Colonic mucosa (tissue), 4 donors: ENCODE measurements around the gene HEXD. TPM values are rescaled to one million over a fixed set of nuclear protein-coding genes. Genes with fewer than 3 reads are reported as not detected.
"Not testable (repeated sequence)": the region's sequence is repeated elsewhere in the genome, so short reads cannot be mapped to it uniquely, and the experiment has no call there.

ENCODE experiments used
- DNase-seq: peaks from one replicate; pipeline ENCODE4 v3.0.0-alpha.2; 2020
- H3K27ac ChIP-seq: fragments of 200-600 bp; one replicate; pipeline ENCODE4 v1.8.0; 2021
- H3K27me3 ChIP-seq: fragments of 200-600 bp; one replicate; pipeline ENCODE4 v1.8.0; 2021
- H3K36me3 ChIP-seq: fragments of 200-600 bp; one replicate; pipeline ENCODE4 v1.8.0; 2021
- H3K4me1 ChIP-seq: fragments of 200-600 bp; one replicate; pipeline ENCODE4 v1.8.0; 2021; ENCODE audit warnings: mild to moderate bottlenecking
- H3K4me3 ChIP-seq: fragments of 200-600 bp; one replicate; pipeline ENCODE4 v1.8.0; 2021
- H3K9ac ChIP-seq, 2 donors: one replicate each; pipeline ENCODE4 v1.7.0; 2013; ENCODE audit warnings: control low read depth in 2 of 2, low read depth in 2 of 2, low read length in 2 of 2
- H3K9me3 ChIP-seq: fragments of 200-600 bp; one replicate; pipeline ENCODE4 v1.8.0; 2021
- CTCF ChIP-seq: fragments of 200-600 bp; IDR thresholded peaks from one replicate; pipeline ENCODE4 v1.8.0; 2022; ENCODE audit warnings: antibody characterized with exemption, mild to moderate bottlenecking
- intact Hi-C: fragments of 100-400 bp; cut with DNase I; formaldehyde crosslinking; loops from one replicate; pipeline ENCODE4 v1.14.1; 2022
- total RNA-seq, 2 donors: library from RNA; stranded (reverse); fragmentation: NEBNext Ultra II Directional in 1 of 2; extraction: Animal tissue kit (Norgen Biotek cat#: 25700) in 1 of 2; gene quantifications; one replicate each; pipeline ENCODE4 v1.2.1, GENCODE V29; 2021
- donor health status: healthy.
- donor health status: DM: no; HTN: no; CAD: no.
- donor health status: DM: no; HTN: no; CAD: no.

HEXD gene
- total RNA-seq, 2 donors from 2014 or later, result 26.3 to 31.4 TPM

GRCh38 chr17:82372249-82373071 is 45.7 kb upstream of the HEXD start:
- Histone ChIP-seq H3K9me3 (no peaks in the 10 kb centered on the region), H3K36me3 (no peaks in the 10 kb centered on the region), H3K27me3 (peaks cover 66% of the 10 kb centered on the region), H3K4me3 (no peak overlapping the region), H3K27ac (no peak overlapping the region), H3K9ac (peak overlapping the region in 1 of 2 donors; percentile 3), H3K4me1 (peaks cover 6% of the 10 kb centered on the region)
- intact Hi-C loops, result no loop called here
- TF ChIP-seq CTCF, result no peak
- DNase-seq, result no peak

DNA sequence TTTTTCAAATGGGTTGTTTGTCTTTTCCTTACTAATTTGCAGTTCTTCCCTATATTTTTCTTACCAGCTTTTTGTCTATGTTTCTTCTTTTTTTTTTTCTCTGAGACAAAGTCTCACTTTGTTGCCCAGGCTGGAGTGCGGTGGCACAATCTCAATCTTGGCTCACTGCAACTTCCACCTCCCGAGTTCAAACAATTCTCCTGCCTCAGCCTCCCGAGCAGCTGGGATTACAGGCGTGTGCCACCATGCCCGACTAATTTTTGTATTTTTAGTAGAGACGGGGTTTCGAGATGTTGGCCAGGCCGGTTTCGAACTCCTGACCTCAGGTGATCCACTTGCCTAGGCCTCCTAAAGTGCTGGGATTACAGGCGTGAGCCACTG is 45.1 kb upstream of the HEXD start:
- intact Hi-C loops, H3K27ac ChIP-seq, DNase-seq, H3K4me1 ChIP-seq, H3K9ac ChIP-seq, H3K4me3 ChIP-seq, H3K9me3 ChIP-seq, H3K36me3 ChIP-seq: not testable (repeated sequence)
- peaks cover 66% of the 10 kb centered on the region for H3K27me3 ChIP-seq

- intact Hi-C loops, result no loop called here
These were observed 44.2 kb upstream of the HEXD start for GRCh38 chr17:82373731-82374625.

GRCh38 chr17:82374626-82375331 is 43.4 kb upstream of the HEXD start:
- Histone ChIP-seq H3K27ac (no peak overlapping the region), H3K4me1 (peaks cover 6% of the 10 kb centered on the region), H3K27me3 (peaks cover 61% of the 10 kb centered on the region), H3K9me3 (no peaks in the 10 kb centered on the region), H3K4me3 (no peak overlapping the region), H3K36me3 (no peaks in the 10 kb centered on the region), H3K9ac (no peak overlapping the region)
- TF ChIP-seq CTCF, result no peak
- intact Hi-C loops, result no loop called here
- DNase-seq, result no peak

More at GRCh38 chr17:82373731-82374625, 44.2 kb upstream of the HEXD start:
- peaks cover 66% of the 10 kb centered on the region for H3K27me3 ChIP-seq
- no peaks in the 10 kb centered on the region for H3K9me3 ChIP-seq
- no peak overlapping the region for H3K4me3 ChIP-seq
- H3K9ac ChIP-seq, result no peak overlapping the region
- no peaks in the 10 kb centered on the region for H3K36me3 ChIP-seq
- no peak overlapping the region for H3K27ac ChIP-seq
- TF ChIP-seq CTCF, result no peak
- no peak for DNase-seq
- peaks cover 6% of the 10 kb centered on the region for H3K4me1 ChIP-seq

DNA sequence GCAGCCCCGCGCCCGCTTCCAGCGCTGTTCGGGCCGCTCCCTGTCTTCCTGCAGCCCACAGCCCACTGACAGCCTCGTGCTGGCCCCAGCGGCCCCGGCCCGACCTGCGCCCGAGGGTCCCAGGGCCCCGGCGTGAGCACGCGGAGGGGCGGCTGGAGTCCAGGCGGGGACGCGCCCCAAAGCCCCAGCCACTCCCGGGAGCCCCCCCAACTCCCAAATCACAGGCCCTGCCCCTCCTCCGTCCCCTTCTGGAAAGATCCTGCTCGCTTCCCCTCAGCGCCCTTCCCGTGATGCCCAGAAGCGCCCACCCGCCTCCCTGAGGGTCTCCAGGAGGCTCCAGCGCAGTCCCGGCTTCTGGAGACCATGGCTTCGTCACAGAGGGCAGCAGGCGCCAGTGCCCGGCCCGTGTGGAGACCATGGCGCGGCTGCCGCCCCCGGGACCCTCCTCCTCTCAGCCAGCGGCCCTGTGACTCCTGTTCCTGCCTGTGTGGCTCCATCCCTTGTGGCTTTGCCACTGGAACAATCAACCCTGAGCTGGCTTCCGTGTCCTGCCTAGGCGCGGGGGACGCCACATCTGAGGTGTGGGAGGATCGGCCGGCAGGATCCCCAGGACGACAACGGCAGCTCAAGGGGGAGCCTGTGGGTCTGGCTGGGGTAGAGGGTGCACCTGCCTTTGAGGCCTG is 42.6 kb upstream of the HEXD start:
- TF ChIP-seq CTCF, result no peak
- Histone ChIP-seq H3K27ac (no peak overlapping the region), H3K27me3 (peaks cover 54% of the 10 kb centered on the region), H3K36me3 (no peaks in the 10 kb centered on the region), H3K9me3 (no peaks in the 10 kb centered on the region), H3K4me3 (no peak overlapping the region), H3K9ac (no peak overlapping the region), H3K4me1 (peaks cover 6% of the 10 kb centered on the region)
- intact Hi-C loops, result no loop called here
- DNase-seq, result no peak
